ENCODE data around the gene PFDN2.

- TF ChIP-seq CTCF (IDR thresholded peaks at IDR 0.05; ENCODE audit: low read length) (no peak), EZH2 (IDR thresholded peaks at IDR 0.05; ENCODE audit: borderline replicate concordance, low read length) (no peak)
Measured at GRCh38 chr1:161115132-161115711, 2.6 kb downstream of the PFDN2 start.
